Measurements from ENCODE around the gene SAP25.
"Not testable (repeated sequence)": the region's sequence is repeated elsewhere in the genome, so short reads cannot be mapped to it uniquely, and the experiment has no call there.

The SAP25 gene

GRCh38 chr7:100543586-100543985 lies 30.1 kb downstream of the SAP25 start:
- in situ Hi-C loops (cut with HindIII; ENCODE audit: low pct_unique_long_range_greater_than_20kb, low sequenced_read_pairs): no loop called here
- no peak for DNase-seq (ENCODE audit: low read depth in 1 of 2, low spot score in 1 of 2)
- TF ChIP-seq JUND (IDR thresholded peaks at IDR 0.05; ENCODE audit: low read depth): no peak

- in situ Hi-C loops (cut with HindIII; ENCODE audit: low pct_unique_long_range_greater_than_20kb, low sequenced_read_pairs): not testable (repeated sequence)
These were observed 32.4 kb downstream of the SAP25 start for GRCh38 chr7:100541309-100541708.

GRCh38 chr7:100540073-100540723 lies 33.5 kb downstream of the SAP25 start:
- in situ Hi-C loops (cut with HindIII; ENCODE audit: low pct_unique_long_range_greater_than_20kb, low sequenced_read_pairs): no loop called here
- no peak for TF ChIP-seq JUND (IDR thresholded peaks at IDR 0.05; ENCODE audit: low read depth)
- no peak for DNase-seq (ENCODE audit: low read depth in 1 of 2, low spot score in 1 of 2)

More at GRCh38 chr7:100541309-100541708, 32.4 kb downstream of the SAP25 start:
- DNase-seq (ENCODE audit: low read depth in 1 of 2, low spot score in 1 of 2): not testable (repeated sequence)

GRCh38 chr7:100539436-100540006 lies 34.2 kb downstream of the SAP25 start:
- TF ChIP-seq JUND (IDR thresholded peaks at IDR 0.05; ENCODE audit: low read depth): no peak
- in situ Hi-C loops (cut with HindIII; ENCODE audit: low pct_unique_long_range_greater_than_20kb, low sequenced_read_pairs): no loop called here
- no peak for DNase-seq (ENCODE audit: low read depth in 1 of 2, low spot score in 1 of 2)

GRCh38 chr7:100538654-100539435 lies 34.9 kb downstream of the SAP25 start, which contains the start of gene AGFG2:
Gene AGFG2, plus strand, starts transcription at chr7:100539203. Its CDS starts 144 bp downstream, at chr7:100539347.
- TF ChIP-seq JUND (IDR thresholded peaks at IDR 0.05; ENCODE audit: low read depth): no peak
- in situ Hi-C loops (cut with HindIII; ENCODE audit: low pct_unique_long_range_greater_than_20kb, low sequenced_read_pairs): no loop called here
- peak; percentile 96 to 99 for DNase-seq (ENCODE audit: low read depth in 1 of 2, low spot score in 1 of 2)

GRCh38 chr7:100538348-100538653 lies 35.4 kb downstream of the SAP25 start:
- DNase-seq (ENCODE audit: low read depth in 1 of 2, low spot score in 1 of 2): no peak
- in situ Hi-C loops (cut with HindIII; ENCODE audit: low pct_unique_long_range_greater_than_20kb, low sequenced_read_pairs): no loop called here
- no peak for TF ChIP-seq JUND (IDR thresholded peaks at IDR 0.05; ENCODE audit: low read depth)

GRCh38 chr7:100536695-100537094 lies 37.0 kb downstream of the SAP25 start:
- in situ Hi-C loops (cut with HindIII; ENCODE audit: low pct_unique_long_range_greater_than_20kb, low sequenced_read_pairs); DNase-seq (ENCODE audit: low read depth in 1 of 2, low spot score in 1 of 2): not testable (repeated sequence)

- DNase-seq (ENCODE audit: low read depth in 1 of 2, low spot score in 1 of 2); in situ Hi-C loops (cut with HindIII; ENCODE audit: low pct_unique_long_range_greater_than_20kb, low sequenced_read_pairs): not testable (repeated sequence)
These were observed 37.7 kb downstream of the SAP25 start for GRCh38 chr7:100535982-100536381.

GRCh38 chr7:100532165-100533022 lies 41.3 kb downstream of the SAP25 start:
- DNase-seq (ENCODE audit: low read depth in 1 of 2, low spot score in 1 of 2): no peak
- TF ChIP-seq JUND (IDR thresholded peaks at IDR 0.05; ENCODE audit: low read depth): no peak
- in situ Hi-C loops (cut with HindIII; ENCODE audit: low pct_unique_long_range_greater_than_20kb, low sequenced_read_pairs): no loop called here

- in situ Hi-C loops (cut with HindIII; ENCODE audit: low pct_unique_long_range_greater_than_20kb, low sequenced_read_pairs); DNase-seq (ENCODE audit: low read depth in 1 of 2, low spot score in 1 of 2): not testable (repeated sequence)
These were observed 45.4 kb downstream of the SAP25 start for GRCh38 chr7:100528108-100528866.

- in situ Hi-C loops (cut with HindIII; ENCODE audit: low pct_unique_long_range_greater_than_20kb, low sequenced_read_pairs): not testable (repeated sequence)
These were observed 50.5 kb downstream of the SAP25 start for GRCh38 chr7:100523192-100523591.

More at GRCh38 chr7:100523192-100523591, 50.5 kb downstream of the SAP25 start:
- not testable (repeated sequence) for DNase-seq (ENCODE audit: low read depth in 1 of 2, low spot score in 1 of 2)

Measured in T47D (cell line).